Esophagus squamous epithelium (tissue), 4 donors: ENCODE results near the gene FOXK1.

ENCODE experiments used
- CTCF ChIP-seq, 6 experiments: fragments of 450-650 bp in 4 of 6; fragments of 200-600 bp in 2 of 6; sonication (generic) in 2 of 6; IDR thresholded peaks; one replicate each; pipeline ENCODE4 v1.5.1; 2016 to 2019; ENCODE audit warnings: antibody characterized with exemption in 6 of 6, mild to moderate bottlenecking in 4 of 6, moderate library complexity in 4 of 6
- POLR2A ChIP-seq, 4 donors: fragments of 450-650 bp; IDR thresholded peaks; one replicate each; pipeline ENCODE4 v1.6.1; 2017; ENCODE audit warnings: antibody characterized with exemption in 4 of 4, mild to moderate bottlenecking in 4 of 4, moderate library complexity in 3 of 4

- no peak for TF ChIP-seq CTCF (IDR thresholded peaks at IDR 0.05)
- no peak for TF ChIP-seq POLR2A (IDR thresholded peaks at IDR 0.05)
These were observed 125.5 kb downstream of the FOXK1 start for GRCh38 chr7:4807598-4808016.
